NCI-H1092 treated with DMSO at 0.1 percent for 48 hours (cell line): Measurements from ENCODE around the gene RSPH3.

Source experiments
- DNase-seq: peaks from one replicate; lab custom pipeline; 2025; lab: John Stamatoyannopoulos, UW

Gene RSPH3

GRCh38 chr6:158933079-158933595 is 66.9 kb downstream of the RSPH3 start:
- no peak for DNase-seq

GRCh38 chr6:158928068-158928467 is 71.9 kb downstream of the RSPH3 start:
- DNase-seq, result no peak

- DNase-seq, result no peak
These were observed 73.6 kb downstream of the RSPH3 start for GRCh38 chr6:158926414-158926813.

- DNase-seq, result no peak
These were observed 75.2 kb downstream of the RSPH3 start for GRCh38 chr6:158924499-158925455.

GRCh38 chr6:158923805-158924498 is 76.0 kb downstream of the RSPH3 start:
- no peak for DNase-seq
